Islet precursor cell (in vitro differentiated cells): ENCODE data around the gene TP53I13.

Source experiments
- DNase-seq: peaks from one replicate; pipeline ENCODE4 v3.0.0-alpha.2; 2018

Gene TP53I13

GRCh38 chr17:29617125-29617480 is 48.6 kb downstream of the TP53I13 start:
- peak; percentile 95 for DNase-seq

GRCh38 chr17:29617481-29618271 is 49.2 kb downstream of the TP53I13 start:
- DNase-seq: peak; percentile 93

GRCh38 chr17:29618272-29619065 is 50.0 kb downstream of the TP53I13 start:
- no peak for DNase-seq

- DNase-seq: peak; percentile 63
Measured at GRCh38 chr17:29619251-29619650, 50.8 kb downstream of the TP53I13 start.

- DNase-seq: peak; percentile 92
Measured at GRCh38 chr17:29620271-29620670, 51.8 kb downstream of the TP53I13 start.

GRCh38 chr17:29620779-29621500 is 52.4 kb downstream of the TP53I13 start:
- DNase-seq: no peak

- no peak for DNase-seq
Measured at GRCh38 chr17:29621751-29622194, 53.3 kb downstream of the TP53I13 start.
